ENCODE results near the gene PTPDC1. TPM values are rescaled to one million over a fixed set of nuclear protein-coding genes. Genes with fewer than 3 reads are reported as not detected.

The PTPDC1 gene
- total and polyA plus RNA-seq, 4 donors, result 3.1 to 26.0 (median 7.5) TPM

- Histone ChIP-seq H3K27ac (ENCODE audit: low read depth in 1 of 2, low read length in 1 of 2) (no peak overlapping the region), H3K36me3 (ENCODE audit: control insufficient read depth in 4 of 4, insufficient read depth in 4 of 4, low read length in 4 of 4) (peaks cover 4 to 17% (median 9%) of the 10 kb centered on the region in 4 donors), H3K27me3 (ENCODE audit: control insufficient read depth in 3 of 3, insufficient read depth in 3 of 3, low read length in 2 of 3) (no peaks in the 10 kb centered on the region), H3K4me3 (no peak overlapping the region), H3K9ac (ENCODE audit: insufficient read depth in 1 of 2, low read length in 2 of 2) (no peak overlapping the region), H3K4me1 (ENCODE audit: control insufficient read depth in 5 of 5, insufficient read depth in 5 of 5, low read length in 5 of 5) (peaks cover 0 to 1% (median 0%) of the 10 kb centered on the region in 5 donors), H3K9me3 (ENCODE audit: control insufficient read depth in 4 of 4, insufficient read depth in 3 of 4, low read length in 3 of 4) (no peaks in the 10 kb centered on the region)
- TF ChIP-seq, protein P1, sequence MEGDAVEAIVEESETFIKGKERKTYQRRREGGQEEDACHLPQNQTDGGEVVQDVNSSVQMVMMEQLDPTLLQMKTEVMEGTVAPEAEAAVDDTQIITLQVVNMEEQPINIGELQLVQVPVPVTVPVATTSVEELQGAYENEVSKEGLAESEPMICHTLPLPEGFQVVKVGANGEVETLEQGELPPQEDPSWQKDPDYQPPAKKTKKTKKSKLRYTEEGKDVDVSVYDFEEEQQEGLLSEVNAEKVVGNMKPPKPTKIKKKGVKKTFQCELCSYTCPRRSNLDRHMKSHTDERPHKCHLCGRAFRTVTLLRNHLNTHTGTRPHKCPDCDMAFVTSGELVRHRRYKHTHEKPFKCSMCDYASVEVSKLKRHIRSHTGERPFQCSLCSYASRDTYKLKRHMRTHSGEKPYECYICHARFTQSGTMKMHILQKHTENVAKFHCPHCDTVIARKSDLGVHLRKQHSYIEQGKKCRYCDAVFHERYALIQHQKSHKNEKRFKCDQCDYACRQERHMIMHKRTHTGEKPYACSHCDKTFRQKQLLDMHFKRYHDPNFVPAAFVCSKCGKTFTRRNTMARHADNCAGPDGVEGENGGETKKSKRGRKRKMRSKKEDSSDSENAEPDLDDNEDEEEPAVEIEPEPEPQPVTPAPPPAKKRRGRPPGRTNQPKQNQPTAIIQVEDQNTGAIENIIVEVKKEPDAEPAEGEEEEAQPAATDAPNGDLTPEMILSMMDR (IDR thresholded peaks at IDR 0.05; ENCODE audit: control extremely low read depth, extremely low read depth), result no peak
- DNase-seq, result no peak
- ATAC-seq (ENCODE audit: insufficient read depth, low FRiP score), result no peak
- WGBS, 2 donors, result 94 to 95% methylated on average over 6 of the region's 6 CpGs
These were observed 13.6 kb downstream of the PTPDC1 start for GRCh38 chr9:94097788-94098414.

DNA sequence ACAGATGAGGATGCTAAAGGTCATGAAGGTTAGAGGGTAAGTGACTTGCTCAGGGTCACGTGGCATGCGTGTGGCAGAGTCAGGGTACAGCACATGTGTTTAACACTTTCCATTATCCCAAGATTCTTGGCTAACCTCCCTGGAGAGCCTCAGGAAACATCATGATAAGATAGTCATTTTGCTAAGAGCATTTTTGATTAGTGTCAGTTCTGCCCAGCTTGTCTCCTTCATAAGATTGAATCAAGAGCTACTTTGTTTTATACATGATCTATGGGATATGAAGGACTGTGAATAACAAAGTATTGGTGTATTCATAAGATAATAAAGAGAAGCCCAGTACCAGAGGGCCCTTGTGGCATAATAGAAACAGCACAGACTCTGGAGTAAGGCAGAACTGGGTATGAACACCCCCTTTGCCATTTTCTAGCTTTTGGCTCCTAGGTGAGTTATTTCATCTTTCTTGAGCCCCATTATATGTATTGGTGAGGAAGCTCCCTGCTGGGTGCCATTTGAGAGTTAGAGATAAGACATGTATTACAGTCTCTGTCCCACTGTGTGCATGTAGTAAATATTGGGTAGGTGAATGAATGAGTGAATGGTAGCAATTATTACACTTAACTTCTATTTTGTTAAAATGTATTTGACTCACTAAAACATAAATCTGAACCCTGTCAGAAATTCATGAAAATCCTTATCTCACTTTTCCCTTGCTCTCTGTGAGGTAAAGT, 16.1 kb downstream of the PTPDC1 start:
- DNase-seq (no peak), ATAC-seq (ENCODE audit: insufficient read depth, low FRiP score) (no peak)
- no peak overlapping the region for H3K4me3 ChIP-seq
- no peaks in the 10 kb centered on the region for H3K9me3 ChIP-seq (ENCODE audit: control insufficient read depth in 4 of 4, insufficient read depth in 3 of 4, low read length in 3 of 4)
- TF ChIP-seq, protein P1 (IDR thresholded peaks at IDR 0.05; ENCODE audit: control extremely low read depth, extremely low read depth), result no peak
- 97 to 98% methylated on average over 2 of the region's 2 CpGs for WGBS, 2 donors
- no peak overlapping the region for H3K9ac ChIP-seq (ENCODE audit: insufficient read depth in 1 of 2, low read length in 2 of 2)
- H3K27me3 ChIP-seq (ENCODE audit: control insufficient read depth in 3 of 3, insufficient read depth in 3 of 3, low read length in 2 of 3), result no peaks in the 10 kb centered on the region
- no peak overlapping the region for H3K27ac ChIP-seq (ENCODE audit: low read depth in 1 of 2, low read length in 1 of 2)
- H3K36me3 ChIP-seq (ENCODE audit: control insufficient read depth in 4 of 4, insufficient read depth in 4 of 4, low read length in 4 of 4), result peaks cover 4 to 16% (median 8%) of the 10 kb centered on the region in 4 donors
- no peaks in the 10 kb centered on the region for H3K4me1 ChIP-seq (ENCODE audit: control insufficient read depth in 5 of 5, insufficient read depth in 5 of 5, low read length in 5 of 5)

- WGBS, 2 donors, result 76 to 87% methylated on average over 7 of the region's 7 CpGs
- Histone ChIP-seq H3K4me3 (no peak overlapping the region), H3K4me1 (ENCODE audit: control insufficient read depth in 5 of 5, insufficient read depth in 5 of 5, low read length in 5 of 5) (no peaks in the 10 kb centered on the region), H3K9ac (ENCODE audit: insufficient read depth in 1 of 2, low read length in 2 of 2) (no peak overlapping the region), H3K27ac (ENCODE audit: low read depth in 1 of 2, low read length in 1 of 2) (no peak overlapping the region), H3K36me3 (ENCODE audit: control insufficient read depth in 4 of 4, insufficient read depth in 4 of 4, low read length in 4 of 4) (peaks cover 4 to 12% (median 8%) of the 10 kb centered on the region in 4 donors), H3K27me3 (ENCODE audit: control insufficient read depth in 3 of 3, insufficient read depth in 3 of 3, low read length in 2 of 3) (no peaks in the 10 kb centered on the region), H3K9me3 (ENCODE audit: control insufficient read depth in 4 of 4, insufficient read depth in 3 of 4, low read length in 3 of 4) (no peaks in the 10 kb centered on the region)
- no peak for DNase-seq
- no peak for ATAC-seq (ENCODE audit: insufficient read depth, low FRiP score)
- TF ChIP-seq, protein P1 (IDR thresholded peaks at IDR 0.05; ENCODE audit: control extremely low read depth, extremely low read depth), result no peak
These were observed 17.0 kb downstream of the PTPDC1 start for GRCh38 chr9:94101162-94101853.
